Peyer's patch (tissue), 4 donors: ENCODE results near the gene DMAC1. TPM values are rescaled to one million over a fixed set of nuclear protein-coding genes. Genes with fewer than 3 reads are reported as not detected.
A peak's percentile ranks its signal among the peaks of the same experiment; 100 is the strongest.

Source experiments
- DNase-seq, 3 donors: peaks; one replicate each; pipeline ENCODE4 v3.0.0-alpha.2; 2017 to 2019
- H3K27ac ChIP-seq, 4 donors: fragments of 200-600 bp; sonication (generic); one replicate each; pipeline ENCODE4 v1.5.1; 2016 to 2019
- H3K27me3 ChIP-seq, 2 donors: fragments of 200-600 bp; sonication (generic); one replicate each; pipeline ENCODE4 v1.5.1; 2019
- H3K36me3 ChIP-seq, 3 donors: fragments of 200-600 bp; sonication (generic); one replicate each; pipeline ENCODE4 v1.5.1; 2016 to 2019
- H3K4me1 ChIP-seq, 4 donors: fragments of 200-600 bp; sonication (generic); one replicate each; pipeline ENCODE4 v1.5.1; 2016 to 2019
- H3K4me3 ChIP-seq, 4 donors: fragments of 200-600 bp; sonication (generic); 1 replicate in 3 of 4; 2 replicates in 1 of 4; pipeline ENCODE4 v1.5.1; 2016 to 2019; ENCODE audit warnings: mild to moderate bottlenecking in 1 of 4
- H3K9me3 ChIP-seq, 4 donors: fragments of 200-600 bp; sonication (generic); one replicate each; pipeline ENCODE4 v1.5.1; 2016 to 2019; ENCODE audit warnings: mild to moderate bottlenecking in 1 of 4
- CTCF ChIP-seq, 6 experiments: fragments of 450-650 bp in 4 of 6; fragments of 200-600 bp in 2 of 6; sonication (generic) in 1 of 6; IDR thresholded peaks; one replicate each; pipeline ENCODE4 v1.5.1; 2017 to 2019; ENCODE audit warnings: antibody characterized with exemption in 6 of 6, mild to moderate bottlenecking in 3 of 6, moderate library complexity in 1 of 6
- POLR2A ChIP-seq, 2 donors: fragments of 450-650 bp; IDR thresholded peaks; one replicate each; pipeline ENCODE4 v1.5.1; 2017; ENCODE audit warnings: antibody characterized with exemption in 2 of 2, mild to moderate bottlenecking in 2 of 2, moderate library complexity in 2 of 2
- total RNA-seq, 4 donors: library from RNA; depleted of rRNA; stranded (reverse); fragments of >200 nt; gene quantifications; one replicate each; pipeline ENCODE4 v1.1.0, GENCODE V29; 2016

The DMAC1 gene
- total RNA-seq, 4 donors from 2014 or later, result 7.0 to 16.5 (median 9.8) TPM

GRCh38 chr9:7816021-7816420, 16.4 kb upstream of the DMAC1 start:
- DNase-seq, result no peak
- Histone ChIP-seq H3K27me3 (no peaks in the 10 kb centered on the region), H3K9me3 (no peaks in the 10 kb centered on the region), H3K4me3 (no peak overlapping the region), H3K36me3 (no peaks in the 10 kb centered on the region), H3K27ac (no peak overlapping the region), H3K4me1 (no peaks in the 10 kb centered on the region)
- TF ChIP-seq POLR2A (IDR thresholded peaks at IDR 0.05) (no peak), CTCF (IDR thresholded peaks at IDR 0.05) (no peak)

DNA sequence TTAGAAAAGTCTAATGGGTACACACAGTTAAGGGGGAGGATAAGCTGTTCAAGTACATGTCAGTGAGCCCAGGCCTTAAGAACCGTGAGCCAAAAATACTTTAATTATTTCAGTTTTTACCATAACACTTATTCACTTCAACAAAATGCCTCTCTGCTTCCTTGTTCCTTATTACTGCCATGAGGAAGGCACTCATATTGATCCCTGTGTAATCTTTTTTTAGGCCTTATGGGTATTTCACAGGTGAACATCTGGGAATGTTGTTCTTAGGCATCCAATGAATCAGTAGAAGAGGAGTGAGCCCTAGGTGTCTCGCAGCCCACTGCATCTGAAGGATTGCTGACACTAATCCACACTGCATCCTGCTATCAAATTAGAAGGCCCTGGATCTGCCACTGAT, 13.5 kb upstream of the DMAC1 start:
- DNase-seq, result no peak
- H3K36me3 ChIP-seq, result no peaks in the 10 kb centered on the region
- no peak overlapping the region for H3K27ac ChIP-seq
- no peaks in the 10 kb centered on the region for H3K9me3 ChIP-seq
- H3K4me1 ChIP-seq, result no peaks in the 10 kb centered on the region
- H3K4me3 ChIP-seq, result no peak overlapping the region
- TF ChIP-seq POLR2A (IDR thresholded peaks at IDR 0.05) (no peak), CTCF (IDR thresholded peaks at IDR 0.05) (no peak)
- H3K27me3 ChIP-seq, result no peaks in the 10 kb centered on the region

- Histone ChIP-seq H3K4me1 (no peaks in the 10 kb centered on the region), H3K9me3 (no peaks in the 10 kb centered on the region), H3K36me3 (no peaks in the 10 kb centered on the region), H3K27me3 (no peaks in the 10 kb centered on the region), H3K4me3 (no peak overlapping the region), H3K27ac (no peak overlapping the region)
- TF ChIP-seq CTCF (IDR thresholded peaks at IDR 0.05) (no peak), POLR2A (IDR thresholded peaks at IDR 0.05) (no peak)
- no peak for DNase-seq
Observed at GRCh38 chr9:7811677-7812076, 12.1 kb upstream of the DMAC1 start.

- no peaks in the 10 kb centered on the region for H3K36me3 ChIP-seq
- no peak overlapping the region for H3K27ac ChIP-seq
- TF ChIP-seq POLR2A (IDR thresholded peaks at IDR 0.05) (no peak), CTCF (IDR thresholded peaks at IDR 0.05) (no peak)
- H3K4me1 ChIP-seq, result peaks cover 0 to 10% (median 3%) of the 10 kb centered on the region in 4 donors
- no peak for DNase-seq
- no peaks in the 10 kb centered on the region for H3K27me3 ChIP-seq
- H3K9me3 ChIP-seq, result no peaks in the 10 kb centered on the region
- no peak overlapping the region for H3K4me3 ChIP-seq
Observed at GRCh38 chr9:7802666-7803065, 3.1 kb upstream of the DMAC1 start.

- peak overlapping the region; percentile 77 to 94 (median 86) for H3K27ac ChIP-seq
- H3K4me1 ChIP-seq, result peaks cover 0 to 11% (median 3%) of the 10 kb centered on the region in 4 donors
- H3K4me3 ChIP-seq, result peak overlapping the region; percentile 72 to 94 (median 80)
- TF ChIP-seq POLR2A (IDR thresholded peaks at IDR 0.05), result no peak
- TF ChIP-seq CTCF (IDR thresholded peaks at IDR 0.05), result no peak
- DNase-seq, result no peak
- H3K27me3 ChIP-seq, result no peaks in the 10 kb centered on the region
- peaks cover 0 to 19% (median 0%) of the 10 kb centered on the region in 3 donors for H3K36me3 ChIP-seq
- no peaks in the 10 kb centered on the region for H3K9me3 ChIP-seq
Observed at GRCh38 chr9:7799944-7800285, 337 bp upstream of the DMAC1 start.

- H3K27me3 ChIP-seq, result no peaks in the 10 kb centered on the region
- no peak overlapping the region for H3K27ac ChIP-seq
- H3K4me1 ChIP-seq, result peaks cover 0 to 11% (median 3%) of the 10 kb centered on the region in 4 donors
- peaks cover 0 to 19% (median 0%) of the 10 kb centered on the region in 3 donors for H3K36me3 ChIP-seq
- no peak for TF ChIP-seq CTCF (IDR thresholded peaks at IDR 0.05)
- no peak for TF ChIP-seq POLR2A (IDR thresholded peaks at IDR 0.05)
- H3K4me3 ChIP-seq, result no peak overlapping the region
- no peak for DNase-seq
- H3K9me3 ChIP-seq, result no peaks in the 10 kb centered on the region
Observed at GRCh38 chr9:7794196-7794595, 5.4 kb downstream of the DMAC1 start.
